ENCODE results near the gene EPM2A.

Gene EPM2A

GRCh38 chr6:145669627-145670034 lies 65.7 kb downstream of the EPM2A start:
- no peak for DNase-seq

GRCh38 chr6:145668844-145669243 lies 66.5 kb downstream of the EPM2A start:
- no peak for DNase-seq

- DNase-seq, result no peak
Observed at GRCh38 chr6:145660676-145661075, 74.6 kb downstream of the EPM2A start.

GRCh38 chr6:145656128-145656527 lies 79.2 kb downstream of the EPM2A start:
- DNase-seq, result no peak

GRCh38 chr6:145652572-145652971 lies 82.7 kb downstream of the EPM2A start:
- no peak for DNase-seq

- DNase-seq, result no peak
Observed at GRCh38 chr6:145651988-145652387, 83.3 kb downstream of the EPM2A start.

- DNase-seq, result no peak
Observed at GRCh38 chr6:145648149-145648548, 87.2 kb downstream of the EPM2A start.

- no peak for DNase-seq
Observed at GRCh38 chr6:145647602-145648001, 87.7 kb downstream of the EPM2A start.

GRCh38 chr6:145643760-145644159 lies 91.6 kb downstream of the EPM2A start:
- DNase-seq, result no peak

GRCh38 chr6:145633981-145634627 lies 101.2 kb downstream of the EPM2A start:
- peak; percentile 83 for DNase-seq

GRCh38 chr6:145632971-145633370 lies 102.3 kb downstream of the EPM2A start:
- no peak for DNase-seq

- DNase-seq, result no peak
Observed at GRCh38 chr6:145631374-145631773, 103.9 kb downstream of the EPM2A start.

- no peak for DNase-seq
Observed at GRCh38 chr6:145630598-145630997, 104.7 kb downstream of the EPM2A start.

- no peak for DNase-seq
Observed at GRCh38 chr6:145629478-145629877, 105.8 kb downstream of the EPM2A start.

- no peak for DNase-seq
Observed at GRCh38 chr6:145627451-145627850, 107.9 kb downstream of the EPM2A start.

- no peak for DNase-seq
Observed at GRCh38 chr6:145626857-145627256, 108.5 kb downstream of the EPM2A start.

- DNase-seq, result no peak
Observed at GRCh38 chr6:145623231-145623630, 112.1 kb downstream of the EPM2A start.

- DNase-seq, result no peak
Observed at GRCh38 chr6:145621776-145622175, 113.5 kb downstream of the EPM2A start.

GRCh38 chr6:145620088-145620487 lies 115.2 kb downstream of the EPM2A start:
- DNase-seq, result no peak

- DNase-seq, result no peak
Observed at GRCh38 chr6:145609521-145609920, 125.8 kb downstream of the EPM2A start.

- no peak for DNase-seq
Observed at GRCh38 chr6:145608850-145609249, 126.5 kb downstream of the EPM2A start.

- no peak for DNase-seq
Observed at GRCh38 chr6:145603991-145604390, 131.3 kb downstream of the EPM2A start.

GRCh38 chr6:145603424-145603833 lies 131.9 kb downstream of the EPM2A start:
- no peak for DNase-seq

GRCh38 chr6:145602726-145603326 lies 132.5 kb downstream of the EPM2A start:
- DNase-seq, result no peak

- DNase-seq, result no peak
Observed at GRCh38 chr6:145601397-145601796, 133.9 kb downstream of the EPM2A start.

Data from stimulated activated CD4-positive, alpha-beta T cell treated with anti-CD3 and anti-CD28 coated beads, Interleukin-4, amount 100 ng/mL, for 1 hour (primary cell).